ENCODE measurements around the gene CDCA3. TPM values are rescaled to one million over a fixed set of nuclear protein-coding genes. Genes with fewer than 3 reads are reported as not detected.

CDCA3 gene
- total and polyA plus RNA-seq, 2 of the 13 experiments (the other 11 are each of a cell fraction or from before 2014, with no cell fraction given) = 32.7 to 56.5 TPM

GRCh38 chr12:6852651-6853354, 1.7 kb upstream of the CDCA3 start (continued):
- TF ChIP-seq ZNF562 (CRISPR knock-in tag; IDR thresholded peaks at IDR 0.05; ENCODE audit: borderline replicate concordance) (no peak), ELF3 (CRISPR knock-in tag; IDR thresholded peaks at IDR 0.05) (no peak), SP5 (CRISPR knock-in tag; IDR thresholded peaks at IDR 0.05; ENCODE audit: borderline replicate concordance, low read depth) (no peak), U2AF1 (optimal IDR thresholded peaks at IDR 0.05; ENCODE audit: low read depth, low read length) (no peak), SP1 (IDR thresholded peaks at IDR 0.05) (no peak), SP1 (CRISPR knock-in tag; IDR thresholded peaks at IDR 0.05) (no peak), ZNF605 (CRISPR knock-in tag; IDR thresholded peaks at IDR 0.05) (no peak), SMAD1 (CRISPR knock-in tag; IDR thresholded peaks at IDR 0.05; ENCODE audit: borderline replicate concordance, low read depth) (no peak), ZNF607 (CRISPR knock-in tag; IDR thresholded peaks at IDR 0.05; ENCODE audit: borderline replicate concordance) (0 out of 2 replicates have a peak, but pooled peaks have one; percentile 7), NR2C2 (CRISPR knock-in tag; IDR thresholded peaks at IDR 0.05; ENCODE audit: borderline replicate concordance) (peak; percentile 13), ZFP36L1 (CRISPR knock-in tag; IDR thresholded peaks at IDR 0.05) (no peak), HES4 (CRISPR knock-in tag; IDR thresholded peaks at IDR 0.05; ENCODE audit: borderline replicate concordance) (no peak), ASH2L (IDR thresholded peaks at IDR 0.05; ENCODE audit: insufficient read length, low read depth, low read length) (peak; percentile 5), KDM4B (CRISPR knock-in tag; IDR thresholded peaks at IDR 0.05) (no peak), MTA1 (CRISPR knock-in tag; IDR thresholded peaks at IDR 0.05; ENCODE audit: borderline replicate concordance) (no peak), CREB1 (IDR thresholded peaks at IDR 0.05) (no peak), CREB1 (CRISPR knock-in tag; IDR thresholded peaks at IDR 0.05) (peak; percentile 45), ZFP1 (CRISPR knock-in tag; IDR thresholded peaks at IDR 0.05) (no peak), HCFC1 (IDR thresholded peaks at IDR 0.05; ENCODE audit: low read depth, low read length) (no peak), ZNF550 (CRISPR knock-in tag; IDR thresholded peaks at IDR 0.05; ENCODE audit: borderline replicate concordance) (no peak)
- TF ChIP-seq, protein P1, sequence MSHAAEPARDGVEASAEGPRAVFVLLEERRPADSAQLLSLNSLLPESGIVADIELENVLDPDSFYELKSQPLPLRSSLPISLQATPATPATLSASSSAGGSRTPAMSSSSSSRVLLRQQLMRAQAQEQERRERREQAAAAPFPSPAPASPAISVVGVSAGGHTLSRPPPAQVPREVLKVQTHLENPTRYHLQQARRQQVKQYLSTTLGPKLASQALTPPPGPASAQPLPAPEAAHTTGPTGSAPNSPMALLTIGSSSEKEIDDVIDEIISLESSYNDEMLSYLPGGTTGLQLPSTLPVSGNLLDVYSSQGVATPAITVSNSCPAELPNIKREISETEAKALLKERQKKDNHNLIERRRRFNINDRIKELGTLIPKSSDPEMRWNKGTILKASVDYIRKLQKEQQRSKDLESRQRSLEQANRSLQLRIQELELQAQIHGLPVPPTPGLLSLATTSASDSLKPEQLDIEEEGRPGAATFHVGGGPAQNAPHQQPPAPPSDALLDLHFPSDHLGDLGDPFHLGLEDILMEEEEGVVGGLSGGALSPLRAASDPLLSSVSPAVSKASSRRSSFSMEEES (CRISPR knock-in tag; IDR thresholded peaks at IDR 0.05) = 0 out of 2 replicates have a peak, but pooled peaks have one; percentile 9
- TF ChIP-seq, protein P2, sequence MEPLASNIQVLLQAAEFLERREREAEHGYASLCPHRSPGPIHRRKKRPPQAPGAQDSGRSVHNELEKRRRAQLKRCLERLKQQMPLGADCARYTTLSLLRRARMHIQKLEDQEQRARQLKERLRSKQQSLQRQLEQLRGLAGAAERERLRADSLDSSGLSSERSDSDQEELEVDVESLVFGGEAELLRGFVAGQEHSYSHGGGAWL (CRISPR knock-in tag; IDR thresholded peaks at IDR 0.05) = no peak
- TF ChIP-seq, protein P3, sequence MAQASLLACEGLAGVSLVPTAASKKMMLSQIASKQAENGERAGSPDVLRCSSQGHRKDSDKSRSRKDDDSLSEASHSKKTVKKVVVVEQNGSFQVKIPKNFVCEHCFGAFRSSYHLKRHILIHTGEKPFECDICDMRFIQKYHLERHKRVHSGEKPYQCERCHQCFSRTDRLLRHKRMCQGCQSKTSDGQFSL (CRISPR knock-in tag; IDR thresholded peaks at IDR 0.05) = no peak
- TF ChIP-seq, protein P4, sequence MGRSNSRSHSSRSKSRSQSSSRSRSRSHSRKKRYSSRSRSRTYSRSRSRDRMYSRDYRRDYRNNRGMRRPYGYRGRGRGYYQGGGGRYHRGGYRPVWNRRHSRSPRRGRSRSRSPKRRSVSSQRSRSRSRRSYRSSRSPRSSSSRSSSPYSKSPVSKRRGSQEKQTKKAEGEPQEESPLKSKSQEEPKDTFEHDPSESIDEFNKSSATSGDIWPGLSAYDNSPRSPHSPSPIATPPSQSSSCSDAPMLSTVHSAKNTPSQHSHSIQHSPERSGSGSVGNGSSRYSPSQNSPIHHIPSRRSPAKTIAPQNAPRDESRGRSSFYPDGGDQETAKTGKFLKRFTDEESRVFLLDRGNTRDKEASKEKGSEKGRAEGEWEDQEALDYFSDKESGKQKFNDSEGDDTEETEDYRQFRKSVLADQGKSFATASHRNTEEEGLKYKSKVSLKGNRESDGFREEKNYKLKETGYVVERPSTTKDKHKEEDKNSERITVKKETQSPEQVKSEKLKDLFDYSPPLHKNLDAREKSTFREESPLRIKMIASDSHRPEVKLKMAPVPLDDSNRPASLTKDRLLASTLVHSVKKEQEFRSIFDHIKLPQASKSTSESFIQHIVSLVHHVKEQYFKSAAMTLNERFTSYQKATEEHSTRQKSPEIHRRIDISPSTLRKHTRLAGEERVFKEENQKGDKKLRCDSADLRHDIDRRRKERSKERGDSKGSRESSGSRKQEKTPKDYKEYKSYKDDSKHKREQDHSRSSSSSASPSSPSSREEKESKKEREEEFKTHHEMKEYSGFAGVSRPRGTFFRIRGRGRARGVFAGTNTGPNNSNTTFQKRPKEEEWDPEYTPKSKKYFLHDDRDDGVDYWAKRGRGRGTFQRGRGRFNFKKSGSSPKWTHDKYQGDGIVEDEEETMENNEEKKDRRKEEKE (IDR thresholded peaks at IDR 0.05) = no peak
- TF ChIP-seq, protein P5, sequence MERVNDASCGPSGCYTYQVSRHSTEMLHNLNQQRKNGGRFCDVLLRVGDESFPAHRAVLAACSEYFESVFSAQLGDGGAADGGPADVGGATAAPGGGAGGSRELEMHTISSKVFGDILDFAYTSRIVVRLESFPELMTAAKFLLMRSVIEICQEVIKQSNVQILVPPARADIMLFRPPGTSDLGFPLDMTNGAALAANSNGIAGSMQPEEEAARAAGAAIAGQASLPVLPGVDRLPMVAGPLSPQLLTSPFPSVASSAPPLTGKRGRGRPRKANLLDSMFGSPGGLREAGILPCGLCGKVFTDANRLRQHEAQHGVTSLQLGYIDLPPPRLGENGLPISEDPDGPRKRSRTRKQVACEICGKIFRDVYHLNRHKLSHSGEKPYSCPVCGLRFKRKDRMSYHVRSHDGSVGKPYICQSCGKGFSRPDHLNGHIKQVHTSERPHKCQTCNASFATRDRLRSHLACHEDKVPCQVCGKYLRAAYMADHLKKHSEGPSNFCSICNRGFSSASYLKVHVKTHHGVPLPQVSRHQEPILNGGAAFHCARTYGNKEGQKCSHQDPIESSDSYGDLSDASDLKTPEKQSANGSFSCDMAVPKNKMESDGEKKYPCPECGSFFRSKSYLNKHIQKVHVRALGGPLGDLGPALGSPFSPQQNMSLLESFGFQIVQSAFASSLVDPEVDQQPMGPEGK (CRISPR knock-in tag; IDR thresholded peaks at IDR 0.05) = peak; percentile 12; the same call in 1 of the 2 replicates

Measured in HepG2 (cell line).